ENCODE measurements around the gene SP140L. TPM values are rescaled to one million over a fixed set of nuclear protein-coding genes. Genes with fewer than 3 reads are reported as not detected.

SP140L gene
- total RNA-seq, 1 donor from 2014 or later: 32.2 TPM

DNA sequence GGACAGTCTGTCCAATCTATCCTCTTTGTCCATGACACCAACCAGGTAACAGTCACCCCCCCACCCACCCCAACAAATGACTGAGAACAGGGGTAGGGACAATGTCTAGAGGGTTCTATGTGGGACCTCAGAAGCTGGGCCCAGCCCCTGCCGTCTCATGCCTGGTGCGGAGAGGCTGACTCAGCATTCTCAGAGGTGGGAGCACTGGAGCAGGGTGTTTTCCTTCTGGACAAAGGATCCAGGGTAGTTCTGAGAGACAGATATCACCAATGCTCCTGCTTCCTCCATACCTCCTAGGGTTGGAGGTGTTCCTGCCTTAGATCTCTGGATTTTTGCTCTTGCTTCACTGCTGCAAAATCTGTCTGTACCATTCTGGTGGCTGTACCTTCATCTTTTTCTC is 55.1 kb downstream of the SP140L start:
- peaks cover 30% of the 10 kb centered on the region for H3K36me3 Mint-ChIP-seq (ENCODE audit: low read depth, unreplicated experiment)
- Histone ChIP-seq H3K9me3 (ENCODE audit: insufficient read depth, low read depth, low read length) (no peaks in the 10 kb centered on the region), H3K4me2 (ENCODE audit: low read length) (no peak overlapping the region), H3K4me1 (ENCODE audit: insufficient read depth, low read length) (no peaks in the 10 kb centered on the region), H3K9ac (ENCODE audit: low read length) (no peak overlapping the region), H3K79me2 (ENCODE audit: insufficient read depth, low read length) (no peaks in the 10 kb centered on the region), H3K27me3 (ENCODE audit: insufficient read depth, low read length) (no peaks in the 10 kb centered on the region), H4K20me1 (ENCODE audit: insufficient read depth, low read length) (no peaks in the 10 kb centered on the region), H3K4me3 (ENCODE audit: insufficient read depth, low read depth, low read length) (no peak overlapping the region), H2AFZ (ENCODE audit: low read depth, low read length) (no peak overlapping the region), H3K27ac (ENCODE audit: low read depth, low read length) (no peak overlapping the region), H3K36me3 (ENCODE audit: insufficient read depth, low read length) (no peaks in the 10 kb centered on the region)
- peaks cover 2% of the 10 kb centered on the region for H3K9me3 Mint-ChIP-seq (ENCODE audit: unreplicated experiment)
- H3K4me3 Mint-ChIP-seq (ENCODE audit: unreplicated experiment): no peak overlapping the region
- H3K27ac Mint-ChIP-seq (ENCODE audit: unreplicated experiment): no peak overlapping the region
- FAIRE-seq (no peak), DNase-seq (ENCODE audit: low read depth) (no peak)
- TF ChIP-seq, protein P1, sequence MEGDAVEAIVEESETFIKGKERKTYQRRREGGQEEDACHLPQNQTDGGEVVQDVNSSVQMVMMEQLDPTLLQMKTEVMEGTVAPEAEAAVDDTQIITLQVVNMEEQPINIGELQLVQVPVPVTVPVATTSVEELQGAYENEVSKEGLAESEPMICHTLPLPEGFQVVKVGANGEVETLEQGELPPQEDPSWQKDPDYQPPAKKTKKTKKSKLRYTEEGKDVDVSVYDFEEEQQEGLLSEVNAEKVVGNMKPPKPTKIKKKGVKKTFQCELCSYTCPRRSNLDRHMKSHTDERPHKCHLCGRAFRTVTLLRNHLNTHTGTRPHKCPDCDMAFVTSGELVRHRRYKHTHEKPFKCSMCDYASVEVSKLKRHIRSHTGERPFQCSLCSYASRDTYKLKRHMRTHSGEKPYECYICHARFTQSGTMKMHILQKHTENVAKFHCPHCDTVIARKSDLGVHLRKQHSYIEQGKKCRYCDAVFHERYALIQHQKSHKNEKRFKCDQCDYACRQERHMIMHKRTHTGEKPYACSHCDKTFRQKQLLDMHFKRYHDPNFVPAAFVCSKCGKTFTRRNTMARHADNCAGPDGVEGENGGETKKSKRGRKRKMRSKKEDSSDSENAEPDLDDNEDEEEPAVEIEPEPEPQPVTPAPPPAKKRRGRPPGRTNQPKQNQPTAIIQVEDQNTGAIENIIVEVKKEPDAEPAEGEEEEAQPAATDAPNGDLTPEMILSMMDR (IDR thresholded peaks at IDR 0.05; ENCODE audit: insufficient read depth, low read depth, low read length): no peak
- TF ChIP-seq EZH2 (IDR thresholded peaks at IDR 0.05; ENCODE audit: insufficient read depth, low read length): no peak
- peaks cover 2% of the 10 kb centered on the region for H3K4me1 Mint-ChIP-seq (ENCODE audit: low read depth, unreplicated experiment)
- H3K27me3 Mint-ChIP-seq (ENCODE audit: low read depth, unreplicated experiment): no peaks in the 10 kb centered on the region

DNA sequence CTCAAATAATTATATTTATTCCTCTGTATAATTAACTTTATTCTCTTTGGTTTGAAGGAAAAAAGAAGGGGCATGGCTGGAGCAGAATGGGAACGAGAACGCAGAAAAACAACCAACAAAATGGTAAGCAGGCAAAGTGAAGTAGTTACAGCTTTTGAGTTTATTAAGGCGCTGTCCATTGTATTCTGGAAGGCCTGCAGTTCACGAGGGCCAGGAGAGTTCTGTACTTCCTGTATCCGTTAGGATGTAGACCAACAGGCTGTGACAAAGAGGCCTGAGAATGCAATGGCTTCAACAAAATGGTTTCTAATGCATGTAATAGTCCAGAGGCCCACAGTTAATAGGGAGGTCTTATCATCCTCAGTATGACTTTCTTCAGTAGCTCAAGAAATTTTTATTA is 56.5 kb downstream of the SP140L start:
- Histone ChIP-seq H2AFZ (ENCODE audit: low read depth, low read length) (no peak overlapping the region), H3K4me1 (ENCODE audit: insufficient read depth, low read length) (no peaks in the 10 kb centered on the region), H3K36me3 (ENCODE audit: insufficient read depth, low read length) (no peaks in the 10 kb centered on the region), H3K4me2 (ENCODE audit: low read length) (no peak overlapping the region), H3K9ac (ENCODE audit: low read length) (no peak overlapping the region), H4K20me1 (ENCODE audit: insufficient read depth, low read length) (no peaks in the 10 kb centered on the region), H3K79me2 (ENCODE audit: insufficient read depth, low read length) (no peaks in the 10 kb centered on the region), H3K9me3 (ENCODE audit: insufficient read depth, low read depth, low read length) (no peaks in the 10 kb centered on the region), H3K4me3 (ENCODE audit: insufficient read depth, low read depth, low read length) (no peak overlapping the region), H3K27ac (ENCODE audit: low read depth, low read length) (no peak overlapping the region), H3K27me3 (ENCODE audit: insufficient read depth, low read length) (no peaks in the 10 kb centered on the region)
- no peak for DNase-seq (ENCODE audit: low read depth)
- Mint-ChIP-seq H3K27ac (ENCODE audit: unreplicated experiment) (no peak overlapping the region), H3K36me3 (ENCODE audit: low read depth, unreplicated experiment) (peaks cover 29% of the 10 kb centered on the region), H3K27me3 (ENCODE audit: low read depth, unreplicated experiment) (no peaks in the 10 kb centered on the region), H3K4me1 (ENCODE audit: low read depth, unreplicated experiment) (no peaks in the 10 kb centered on the region), H3K4me3 (ENCODE audit: unreplicated experiment) (no peak overlapping the region), H3K9me3 (ENCODE audit: unreplicated experiment) (peaks cover 2% of the 10 kb centered on the region)
- no peak for TF ChIP-seq EZH2 (IDR thresholded peaks at IDR 0.05; ENCODE audit: insufficient read depth, low read length)
- TF ChIP-seq, protein P1 (IDR thresholded peaks at IDR 0.05; ENCODE audit: insufficient read depth, low read depth, low read length): no peak
- no peak for FAIRE-seq

DNA sequence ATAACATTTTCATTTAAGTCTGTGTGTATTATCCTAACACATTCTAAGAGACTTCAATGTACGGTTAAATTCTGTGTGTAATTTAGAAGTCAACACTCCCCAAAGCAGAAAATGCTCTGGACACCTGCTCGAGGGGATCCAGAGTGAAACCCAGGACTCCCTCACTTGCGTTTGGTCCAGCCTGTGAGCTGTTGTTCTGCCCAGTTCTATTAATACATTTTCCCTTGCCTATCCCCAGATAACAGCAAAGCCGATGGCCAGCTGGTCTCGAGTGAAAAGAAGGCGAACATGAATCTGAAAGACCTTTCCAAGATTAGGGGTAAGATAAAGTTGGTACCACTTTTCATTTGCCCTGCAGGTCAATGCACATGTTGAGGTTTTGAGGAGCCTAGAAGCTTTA is 58.0 kb downstream of the SP140L start:
- FAIRE-seq: no peak
- H3K27me3 Mint-ChIP-seq (ENCODE audit: low read depth, unreplicated experiment): no peaks in the 10 kb centered on the region
- H2AFZ ChIP-seq (ENCODE audit: low read depth, low read length): no peak overlapping the region

More for the DNA sequence above, 58.0 kb downstream of the SP140L start:
- Histone ChIP-seq H3K4me2 (ENCODE audit: low read length) (no peak overlapping the region), H4K20me1 (ENCODE audit: insufficient read depth, low read length) (no peaks in the 10 kb centered on the region), H3K36me3 (ENCODE audit: insufficient read depth, low read length) (peaks cover 2% of the 10 kb centered on the region), H3K4me1 (ENCODE audit: insufficient read depth, low read length) (no peaks in the 10 kb centered on the region), H3K27ac (ENCODE audit: low read depth, low read length) (no peak overlapping the region), H3K4me3 (ENCODE audit: insufficient read depth, low read depth, low read length) (no peak overlapping the region), H3K27me3 (ENCODE audit: insufficient read depth, low read length) (no peaks in the 10 kb centered on the region), H3K9ac (ENCODE audit: low read length) (no peak overlapping the region), H3K9me3 (ENCODE audit: insufficient read depth, low read depth, low read length) (no peaks in the 10 kb centered on the region), H3K79me2 (ENCODE audit: insufficient read depth, low read length) (no peaks in the 10 kb centered on the region)
- Mint-ChIP-seq H3K4me3 (ENCODE audit: unreplicated experiment) (no peak overlapping the region), H3K4me1 (ENCODE audit: low read depth, unreplicated experiment) (no peaks in the 10 kb centered on the region), H3K27ac (ENCODE audit: unreplicated experiment) (no peak overlapping the region), H3K36me3 (ENCODE audit: low read depth, unreplicated experiment) (peaks cover 33% of the 10 kb centered on the region), H3K9me3 (ENCODE audit: unreplicated experiment) (peaks cover 2% of the 10 kb centered on the region)
- no peak for TF ChIP-seq EZH2 (IDR thresholded peaks at IDR 0.05; ENCODE audit: insufficient read depth, low read length)
- TF ChIP-seq, protein P1 (IDR thresholded peaks at IDR 0.05; ENCODE audit: insufficient read depth, low read depth, low read length): no peak
- DNase-seq (ENCODE audit: low read depth): no peak
